ENCODE data around the gene ELL. TPM values are rescaled to one million over a fixed set of nuclear protein-coding genes. Genes with fewer than 3 reads are reported as not detected.

The ELL gene
- polyA plus RNA-seq, 1 of the 3 experiments (the other 2 are of a cell fraction), result 7.4 TPM

GRCh38 chr19:18424122-18424889 lies 97.6 kb downstream of the ELL start:
- H3K27me3 ChIP-seq (ENCODE audit: insufficient read depth), result no peaks in the 10 kb centered on the region
- H3K36me3 ChIP-seq (replicated peaks in 1 of 2; ENCODE audit: control insufficient read depth in 1 of 2, insufficient read depth in 2 of 2, low read length in 1 of 2), result peaks cover 0 to 5% of the 10 kb centered on the region in 2 experiments
- POLR2A ChIA-PET, result interaction anchor here (1.2 kb wide), 1 partner anchor 143 kb away, joined by 3 read pairs; the partner anchor contains the start of gene JUND
- no peak overlapping the region for H3K4me3 ChIP-seq (ENCODE audit: low read depth in 2 of 2, low read length in 1 of 2)
- no peaks in the 10 kb centered on the region for H3F3A ChIP-seq (replicated peaks; ENCODE audit: insufficient read depth)
- H3K4me1 ChIP-seq (ENCODE audit: control insufficient read depth in 1 of 2, insufficient read depth in 2 of 2, low read depth in 1 of 2, low read length in 1 of 2), result peaks cover 17 to 45% of the 10 kb centered on the region in 2 experiments; a peak in 2 of 4 replicates
- H4K20me1 ChIP-seq (ENCODE audit: insufficient read depth), result peaks cover 52% of the 10 kb centered on the region
- H3K9me2 ChIP-seq, result no peaks in the 10 kb centered on the region
- 96% methylated on average over 16 of the region's 22 CpGs for WGBS (ENCODE audit: low lambda C conversion rate)
- H2AFZ ChIP-seq (ENCODE audit: low read depth), result no peak overlapping the region
- peaks cover 61% of the 10 kb centered on the region for H3K79me2 ChIP-seq (ENCODE audit: insufficient read depth)
- no peak overlapping the region for H3K9ac ChIP-seq
- no peak overlapping the region for H3K4me2 ChIP-seq
- CTCF ChIA-PET, result interaction anchor here (0.9 to 1.5 kb wide), 4 partner anchors 8 to 173 kb away, joined by 3 to 4 read pairs (median 4); no protein-coding TSS in a partner anchor
- TF ChIP-seq NFIC (IDR thresholded peaks at IDR 0.05; ENCODE audit: borderline replicate concordance) (no peak), YY1 (IDR thresholded peaks at IDR 0.05; ENCODE audit: low read depth) (no peak), CHD2 (IDR thresholded peaks at IDR 0.05; ENCODE audit: low read length, partially characterized antibody) (no peak), IRF3 (IDR thresholded peaks at IDR 0.05; ENCODE audit: low read depth, low read length) (no peak), TEAD4 (IDR thresholded peaks at IDR 0.05; ENCODE audit: borderline replicate concordance, insufficient read depth) (no peak), USF2 (IDR thresholded peaks at IDR 0.05; ENCODE audit: borderline replicate concordance, low read depth, low read length) (no peak), CTCF (IDR thresholded peaks at IDR 0.05) (no peak), POLR2AphosphoS5 (IDR thresholded peaks at IDR 0.05; ENCODE audit: low read depth, low read length) (no peak), RAD21 (IDR thresholded peaks at IDR 0.05; ENCODE audit: low read length) (no peak), TAF1 (IDR thresholded peaks at IDR 0.05; ENCODE audit: borderline replicate concordance, low read depth, low read length) (no peak), EZH2phosphoT487 (IDR thresholded peaks at IDR 0.05; ENCODE audit: borderline replicate concordance, low read depth) (no peak), RXRA (IDR thresholded peaks at IDR 0.05; ENCODE audit: borderline replicate concordance, low read depth) (no peak), PBX3 (IDR thresholded peaks at IDR 0.05) (no peak)
- H3K27ac ChIP-seq (ENCODE audit: low read depth in 2 of 2, low read length in 1 of 2), result no peak overlapping the region; a peak in 1 of 4 replicates
- DNase-seq, result no peak
- H3K9me3 ChIP-seq, result no peaks in the 10 kb centered on the region
